ENCODE data around the gene ZYX. TPM values are rescaled to one million over a fixed set of nuclear protein-coding genes. Genes with fewer than 3 reads are reported as not detected.
"Not testable (repeated sequence)": the region's sequence is repeated elsewhere in the genome, so short reads cannot be mapped to it uniquely, and the experiment has no call there.

ZYX gene
- total RNA-seq, 1 donor from 2014 or later, result 9.2 TPM

GRCh38 chr7:143415742-143416397 lies 34.7 kb downstream of the ZYX start:
- Histone ChIP-seq H3K27me3 (ENCODE audit: control insufficient read depth, insufficient read depth, low read length) (no peaks in the 10 kb centered on the region), H3K4me3 (ENCODE audit: low read depth, low read length) (no peak overlapping the region), H3K36me3 (ENCODE audit: control insufficient read depth, insufficient read depth, low read length) (no peaks in the 10 kb centered on the region)
- DNase-seq (ENCODE audit: low read depth) (peak; percentile 94), FAIRE-seq (no peak)
- no peak for TF ChIP-seq CTCF (IDR thresholded peaks at IDR 0.05; ENCODE audit: insufficient read depth, low read length, severe bottlenecking)

- H3K27me3 ChIP-seq (ENCODE audit: control insufficient read depth, insufficient read depth, low read length), result no peaks in the 10 kb centered on the region
- no peak overlapping the region for H3K4me3 ChIP-seq (ENCODE audit: low read depth, low read length)
- FAIRE-seq (no peak), DNase-seq (ENCODE audit: low read depth) (peak; percentile 65)
- no peaks in the 10 kb centered on the region for H3K36me3 ChIP-seq (ENCODE audit: control insufficient read depth, insufficient read depth, low read length)
- TF ChIP-seq CTCF (IDR thresholded peaks at IDR 0.05; ENCODE audit: insufficient read depth, low read length, severe bottlenecking), result peak; percentile 38
Observed at GRCh38 chr7:143416565-143417149, 35.5 kb downstream of the ZYX start.

GRCh38 chr7:143417734-143418383 lies 36.7 kb downstream of the ZYX start:
- TF ChIP-seq CTCF (IDR thresholded peaks at IDR 0.05; ENCODE audit: insufficient read depth, low read length, severe bottlenecking), result no peak
- H3K27me3 ChIP-seq (ENCODE audit: control insufficient read depth, insufficient read depth, low read length), result no peaks in the 10 kb centered on the region
- FAIRE-seq, result no peak
- DNase-seq (ENCODE audit: low read depth), result peak; percentile 81
- no peak overlapping the region for H3K4me3 ChIP-seq (ENCODE audit: low read depth, low read length)
- no peaks in the 10 kb centered on the region for H3K36me3 ChIP-seq (ENCODE audit: control insufficient read depth, insufficient read depth, low read length)

GRCh38 chr7:143418681-143419458 lies 37.7 kb downstream of the ZYX start:
- Histone ChIP-seq H3K4me3 (ENCODE audit: low read depth, low read length) (no peak overlapping the region), H3K27me3 (ENCODE audit: control insufficient read depth, insufficient read depth, low read length) (no peaks in the 10 kb centered on the region), H3K36me3 (ENCODE audit: control insufficient read depth, insufficient read depth, low read length) (no peaks in the 10 kb centered on the region)
- DNase-seq (ENCODE audit: low read depth), result peak; percentile 54
- no peak for FAIRE-seq
- no peak for TF ChIP-seq CTCF (IDR thresholded peaks at IDR 0.05; ENCODE audit: insufficient read depth, low read length, severe bottlenecking)

GRCh38 chr7:143419880-143420279 lies 38.7 kb downstream of the ZYX start:
- DNase-seq (ENCODE audit: low read depth), result peak; percentile 51
- no peak for TF ChIP-seq CTCF (IDR thresholded peaks at IDR 0.05; ENCODE audit: insufficient read depth, low read length, severe bottlenecking)
- no peak overlapping the region for H3K4me3 ChIP-seq (ENCODE audit: low read depth, low read length)
- no peaks in the 10 kb centered on the region for H3K27me3 ChIP-seq (ENCODE audit: control insufficient read depth, insufficient read depth, low read length)
- no peak for FAIRE-seq
- no peaks in the 10 kb centered on the region for H3K36me3 ChIP-seq (ENCODE audit: control insufficient read depth, insufficient read depth, low read length)

GRCh38 chr7:143420624-143421023 lies 39.5 kb downstream of the ZYX start:
- not testable (repeated sequence) for H3K4me3 ChIP-seq (ENCODE audit: low read depth, low read length); H3K27me3 ChIP-seq (ENCODE audit: control insufficient read depth, insufficient read depth, low read length); DNase-seq (ENCODE audit: low read depth); FAIRE-seq; H3K36me3 ChIP-seq (ENCODE audit: control insufficient read depth, insufficient read depth, low read length)
